ENCODE measurements around the gene LOXHD1. TPM values are rescaled to one million over a fixed set of nuclear protein-coding genes. Genes with fewer than 3 reads are reported as not detected.

Gene LOXHD1
- total RNA-seq, 1 experiment from 2014 or later, result not detected

DNA sequence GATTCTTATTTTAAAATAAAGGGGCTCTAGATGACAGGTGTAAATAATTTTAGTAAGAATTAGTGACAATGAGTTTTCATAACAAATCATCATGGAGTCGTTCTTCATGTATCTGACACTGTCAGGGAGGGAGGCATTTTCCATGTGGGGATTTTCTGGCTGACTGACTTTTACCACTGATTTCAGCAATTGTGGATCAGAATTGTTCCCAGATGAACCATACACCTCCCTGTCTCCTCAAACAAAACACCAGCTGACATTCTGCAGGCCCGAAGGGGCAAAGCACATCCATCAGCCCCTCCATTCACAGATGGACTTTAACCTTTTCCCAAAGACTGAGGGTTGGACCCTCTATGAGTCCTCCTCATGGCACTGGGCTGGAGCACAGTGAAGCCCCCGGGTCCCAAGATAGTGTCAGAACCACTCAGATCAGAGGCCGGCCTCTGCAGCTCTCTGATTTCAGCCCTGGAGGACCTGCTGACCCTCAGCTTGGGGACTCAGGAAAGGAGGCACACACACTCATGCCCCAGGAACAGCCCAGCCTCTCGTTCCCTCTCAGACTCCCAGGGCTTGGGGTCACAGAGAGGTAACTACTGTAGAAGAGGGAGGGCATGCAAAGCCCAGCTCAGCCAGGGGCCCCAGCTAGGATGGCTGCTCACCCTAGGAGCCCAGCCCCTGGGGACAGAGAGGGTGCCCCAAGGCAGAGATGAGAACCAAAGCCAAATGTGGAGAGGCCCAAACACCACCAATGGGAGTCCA lies 43.2 kb upstream of the LOXHD1 start:
- Histone ChIP-seq H4K20me1 (ENCODE audit: insufficient read depth) (no peaks in the 10 kb centered on the region), H3K27ac (no peak overlapping the region), H2AFZ (no peak overlapping the region), H3K9me2 (ENCODE audit: insufficient read depth) (no peaks in the 10 kb centered on the region), H3K4me2 (no peak overlapping the region), H3K36me3 (ENCODE audit: low read depth) (no peaks in the 10 kb centered on the region), H3K9me3 (ENCODE audit: insufficient read depth, low read depth) (no peaks in the 10 kb centered on the region), H3K4me1 (replicated peaks; ENCODE audit: insufficient read depth) (no peaks in the 10 kb centered on the region), H3F3A (ENCODE audit: insufficient read depth, low read depth) (no peaks in the 10 kb centered on the region), H3K27me3 (ENCODE audit: insufficient read depth, low read depth) (no peaks in the 10 kb centered on the region), H3K79me2 (ENCODE audit: low read depth) (no peaks in the 10 kb centered on the region), H3K4me3 (no peak overlapping the region)
- no peak for DNase-seq
- intact Hi-C loops (cut with micrococcal nuclease; ENCODE audit: unreplicated experiment), result no loop called here
- BruUV-seq (replicated peaks), result no TSS peak
- ChIA-PET POLR2A (ENCODE audit: unreplicated experiment) (no interaction called here), CTCF (no interaction called here)
- TF ChIP-seq EZH2 (IDR thresholded peaks at IDR 0.05; ENCODE audit: low read depth), result no peak
- TF ChIP-seq, protein P1, sequence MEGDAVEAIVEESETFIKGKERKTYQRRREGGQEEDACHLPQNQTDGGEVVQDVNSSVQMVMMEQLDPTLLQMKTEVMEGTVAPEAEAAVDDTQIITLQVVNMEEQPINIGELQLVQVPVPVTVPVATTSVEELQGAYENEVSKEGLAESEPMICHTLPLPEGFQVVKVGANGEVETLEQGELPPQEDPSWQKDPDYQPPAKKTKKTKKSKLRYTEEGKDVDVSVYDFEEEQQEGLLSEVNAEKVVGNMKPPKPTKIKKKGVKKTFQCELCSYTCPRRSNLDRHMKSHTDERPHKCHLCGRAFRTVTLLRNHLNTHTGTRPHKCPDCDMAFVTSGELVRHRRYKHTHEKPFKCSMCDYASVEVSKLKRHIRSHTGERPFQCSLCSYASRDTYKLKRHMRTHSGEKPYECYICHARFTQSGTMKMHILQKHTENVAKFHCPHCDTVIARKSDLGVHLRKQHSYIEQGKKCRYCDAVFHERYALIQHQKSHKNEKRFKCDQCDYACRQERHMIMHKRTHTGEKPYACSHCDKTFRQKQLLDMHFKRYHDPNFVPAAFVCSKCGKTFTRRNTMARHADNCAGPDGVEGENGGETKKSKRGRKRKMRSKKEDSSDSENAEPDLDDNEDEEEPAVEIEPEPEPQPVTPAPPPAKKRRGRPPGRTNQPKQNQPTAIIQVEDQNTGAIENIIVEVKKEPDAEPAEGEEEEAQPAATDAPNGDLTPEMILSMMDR (conservative IDR thresholded peaks at IDR 0.05), result no peak

DNA sequence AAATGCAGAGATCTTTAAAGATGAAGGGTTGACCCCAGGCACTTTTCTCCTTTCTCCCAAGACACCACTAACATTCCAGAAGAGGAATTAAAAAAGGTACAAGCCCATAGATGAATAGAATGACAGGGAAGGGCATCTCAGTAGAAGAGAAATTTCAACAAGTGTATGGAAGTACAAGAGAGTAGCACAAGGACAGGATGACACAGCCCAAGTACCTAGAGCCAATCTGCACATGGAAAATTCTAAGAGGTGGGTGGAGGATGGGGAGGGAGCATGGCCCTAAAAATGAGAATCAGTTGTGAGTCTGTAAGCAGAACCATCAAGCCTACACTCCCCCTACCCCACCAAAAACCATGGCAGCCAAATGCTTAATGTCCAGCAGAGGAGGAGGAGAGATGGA lies 39.7 kb upstream of the LOXHD1 start:
- TF ChIP-seq EZH2 (IDR thresholded peaks at IDR 0.05; ENCODE audit: low read depth), result no peak
- TF ChIP-seq, protein P1 (conservative IDR thresholded peaks at IDR 0.05), result no peak
- Histone ChIP-seq H3K27ac (no peak overlapping the region), H3K4me2 (no peak overlapping the region), H3K9me2 (ENCODE audit: insufficient read depth) (no peaks in the 10 kb centered on the region), H2AFZ (no peak overlapping the region), H3K79me2 (ENCODE audit: low read depth) (no peaks in the 10 kb centered on the region), H3K4me1 (replicated peaks; ENCODE audit: insufficient read depth) (no peaks in the 10 kb centered on the region), H3F3A (ENCODE audit: insufficient read depth, low read depth) (no peaks in the 10 kb centered on the region), H4K20me1 (ENCODE audit: insufficient read depth) (no peaks in the 10 kb centered on the region), H3K27me3 (ENCODE audit: insufficient read depth, low read depth) (peaks cover 4% of the 10 kb centered on the region; the same call in 1 of the 2 replicates), H3K9me3 (ENCODE audit: insufficient read depth, low read depth) (no peaks in the 10 kb centered on the region), H3K36me3 (ENCODE audit: low read depth) (no peaks in the 10 kb centered on the region), H3K4me3 (no peak overlapping the region)
- no peak for DNase-seq
- intact Hi-C loops (cut with micrococcal nuclease; ENCODE audit: unreplicated experiment), result no loop called here
- POLR2A ChIA-PET (ENCODE audit: unreplicated experiment), result no interaction called here
- CTCF ChIA-PET, result no interaction called here
- BruUV-seq (replicated peaks), result no TSS peak

DNA sequence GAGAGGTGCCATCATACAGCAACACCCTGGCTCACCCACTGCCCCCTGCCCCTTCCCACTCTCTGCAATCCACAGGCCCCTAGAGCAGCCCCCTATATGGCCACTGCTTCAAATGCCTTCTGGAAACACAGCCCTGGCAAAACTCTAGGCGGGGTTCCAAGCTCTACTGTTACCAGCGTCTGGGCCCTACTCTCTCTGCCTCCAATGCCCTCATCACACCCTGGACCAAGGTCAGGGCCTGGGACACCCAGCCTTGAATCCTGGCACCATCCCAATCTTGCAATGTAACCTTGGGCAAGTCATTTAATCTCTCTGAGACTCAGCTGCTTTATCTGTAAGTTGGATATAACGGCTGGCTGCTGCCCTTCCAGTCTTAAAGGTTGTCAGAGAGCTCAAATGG lies 39.2 kb upstream of the LOXHD1 start:
- H3F3A ChIP-seq (ENCODE audit: insufficient read depth, low read depth), result no peaks in the 10 kb centered on the region
- peaks cover 4% of the 10 kb centered on the region; the same call in 1 of the 2 replicates for H3K27me3 ChIP-seq (ENCODE audit: insufficient read depth, low read depth)
- no TSS peak for BruUV-seq (replicated peaks)
- no peaks in the 10 kb centered on the region for H3K79me2 ChIP-seq (ENCODE audit: low read depth)
- H2AFZ ChIP-seq, result no peak overlapping the region
- no peak for DNase-seq
- H3K9me2 ChIP-seq (ENCODE audit: insufficient read depth), result no peaks in the 10 kb centered on the region
- H3K4me3 ChIP-seq, result no peak overlapping the region
- no peaks in the 10 kb centered on the region for H3K9me3 ChIP-seq (ENCODE audit: insufficient read depth, low read depth)
- H3K4me2 ChIP-seq, result no peak overlapping the region
- ChIA-PET POLR2A (ENCODE audit: unreplicated experiment) (no interaction called here), CTCF (no interaction called here)
- H3K36me3 ChIP-seq (ENCODE audit: low read depth), result no peaks in the 10 kb centered on the region
- no peak overlapping the region for H3K27ac ChIP-seq
- H3K4me1 ChIP-seq (replicated peaks; ENCODE audit: insufficient read depth), result no peaks in the 10 kb centered on the region
- intact Hi-C loops (cut with micrococcal nuclease; ENCODE audit: unreplicated experiment), result no loop called here
- no peak for TF ChIP-seq EZH2 (IDR thresholded peaks at IDR 0.05; ENCODE audit: low read depth)
- TF ChIP-seq, protein P1 (conservative IDR thresholded peaks at IDR 0.05), result no peak
- H4K20me1 ChIP-seq (ENCODE audit: insufficient read depth), result no peaks in the 10 kb centered on the region
